ENCODE results near the gene ANO9. TPM values are rescaled to one million over a fixed set of nuclear protein-coding genes. Genes with fewer than 3 reads are reported as not detected.

Gene ANO9
- total and polyA plus RNA-seq, 8 donors, result 5.7 to 208 (median 31.6) TPM

DNA sequence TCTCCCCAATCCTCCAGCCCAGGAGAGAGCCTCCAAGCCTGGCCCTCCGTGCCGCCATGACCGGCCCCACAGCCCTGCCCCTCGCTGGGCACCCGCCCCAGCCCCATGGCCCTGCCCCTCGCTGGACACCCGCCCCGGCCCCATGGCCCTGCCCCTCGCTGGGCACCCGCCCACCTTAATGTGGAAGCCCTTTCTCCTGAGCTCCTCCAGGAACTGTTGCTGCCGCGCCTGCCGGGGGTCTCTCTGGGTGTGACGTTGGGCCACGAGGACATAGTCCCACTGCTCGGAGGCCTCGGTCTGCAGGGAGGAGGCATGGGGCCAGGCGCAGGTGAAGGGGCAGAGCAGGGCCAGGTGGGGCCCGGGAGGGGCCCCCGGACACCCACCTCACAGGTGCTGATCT is 8.2 kb downstream of the ANO9 start:
- WGBS, 5 donors, result 82 to 93% (median 89%) methylated on average over 19 to 20 of the region's 20 CpGs
- Histone ChIP-seq H3K36me3 (peaks cover 0 to 3% (median under 1%) of the 10 kb centered on the region in 4 donors), H3K4me1 (no peaks in the 10 kb centered on the region), H3K27me3 (peaks cover 0 to 32% (median 0%) of the 10 kb centered on the region in 3 donors), H3K9me3 (no peaks in the 10 kb centered on the region), H3K4me3 (no peak overlapping the region), H3K27ac (no peak overlapping the region)
- no peak for DNase-seq
- intact Hi-C loops (cut with DNase I; ENCODE audit: low total_unique reads), result no loop called here
- TF ChIP-seq EP300 (IDR thresholded peaks at IDR 0.05) (no peak), POLR2AphosphoS5 (IDR thresholded peaks at IDR 0.05) (no peak), POLR2A (IDR thresholded peaks at IDR 0.05) (no peak)
- TF ChIP-seq, protein P1, sequence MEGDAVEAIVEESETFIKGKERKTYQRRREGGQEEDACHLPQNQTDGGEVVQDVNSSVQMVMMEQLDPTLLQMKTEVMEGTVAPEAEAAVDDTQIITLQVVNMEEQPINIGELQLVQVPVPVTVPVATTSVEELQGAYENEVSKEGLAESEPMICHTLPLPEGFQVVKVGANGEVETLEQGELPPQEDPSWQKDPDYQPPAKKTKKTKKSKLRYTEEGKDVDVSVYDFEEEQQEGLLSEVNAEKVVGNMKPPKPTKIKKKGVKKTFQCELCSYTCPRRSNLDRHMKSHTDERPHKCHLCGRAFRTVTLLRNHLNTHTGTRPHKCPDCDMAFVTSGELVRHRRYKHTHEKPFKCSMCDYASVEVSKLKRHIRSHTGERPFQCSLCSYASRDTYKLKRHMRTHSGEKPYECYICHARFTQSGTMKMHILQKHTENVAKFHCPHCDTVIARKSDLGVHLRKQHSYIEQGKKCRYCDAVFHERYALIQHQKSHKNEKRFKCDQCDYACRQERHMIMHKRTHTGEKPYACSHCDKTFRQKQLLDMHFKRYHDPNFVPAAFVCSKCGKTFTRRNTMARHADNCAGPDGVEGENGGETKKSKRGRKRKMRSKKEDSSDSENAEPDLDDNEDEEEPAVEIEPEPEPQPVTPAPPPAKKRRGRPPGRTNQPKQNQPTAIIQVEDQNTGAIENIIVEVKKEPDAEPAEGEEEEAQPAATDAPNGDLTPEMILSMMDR (IDR thresholded peaks at IDR 0.05), result no peak

DNA sequence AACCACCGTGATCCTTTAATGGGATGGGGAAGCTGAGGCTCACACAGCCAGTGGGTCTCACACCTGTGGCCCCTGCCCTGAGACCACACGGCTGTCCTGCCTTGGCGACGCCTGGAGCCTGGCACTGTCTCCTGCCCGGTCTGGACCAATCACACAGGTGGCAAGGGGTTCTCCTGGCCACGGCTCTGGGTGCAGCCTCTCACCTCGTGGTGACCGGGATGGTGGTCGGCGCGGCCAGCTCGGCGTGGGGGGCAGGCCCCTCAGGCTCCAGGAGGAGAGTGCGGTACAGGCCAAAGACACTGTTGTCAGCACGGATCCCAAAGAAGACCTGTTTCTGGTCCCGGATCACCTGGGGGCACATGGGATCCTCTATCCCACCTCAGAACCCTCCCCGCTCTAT is 8.7 kb downstream of the ANO9 start:
- Histone ChIP-seq H3K27ac (no peak overlapping the region), H3K4me1 (no peaks in the 10 kb centered on the region), H3K27me3 (peaks cover 0 to 28% (median 0%) of the 10 kb centered on the region in 3 donors), H3K9me3 (no peaks in the 10 kb centered on the region), H3K36me3 (peaks cover 0 to 8% (median 3%) of the 10 kb centered on the region in 4 donors), H3K4me3 (no peak overlapping the region)
- no peak for DNase-seq
- TF ChIP-seq, protein P1 (IDR thresholded peaks at IDR 0.05), result no peak
- TF ChIP-seq POLR2AphosphoS5 (IDR thresholded peaks at IDR 0.05) (no peak), POLR2A (IDR thresholded peaks at IDR 0.05) (no peak), EP300 (IDR thresholded peaks at IDR 0.05) (no peak)
- intact Hi-C loops (cut with DNase I; ENCODE audit: low total_unique reads), result no loop called here
- WGBS, 5 donors, result 88 to 97% (median 93%) methylated on average over 12 to 17 of the region's 17 CpGs

DNA sequence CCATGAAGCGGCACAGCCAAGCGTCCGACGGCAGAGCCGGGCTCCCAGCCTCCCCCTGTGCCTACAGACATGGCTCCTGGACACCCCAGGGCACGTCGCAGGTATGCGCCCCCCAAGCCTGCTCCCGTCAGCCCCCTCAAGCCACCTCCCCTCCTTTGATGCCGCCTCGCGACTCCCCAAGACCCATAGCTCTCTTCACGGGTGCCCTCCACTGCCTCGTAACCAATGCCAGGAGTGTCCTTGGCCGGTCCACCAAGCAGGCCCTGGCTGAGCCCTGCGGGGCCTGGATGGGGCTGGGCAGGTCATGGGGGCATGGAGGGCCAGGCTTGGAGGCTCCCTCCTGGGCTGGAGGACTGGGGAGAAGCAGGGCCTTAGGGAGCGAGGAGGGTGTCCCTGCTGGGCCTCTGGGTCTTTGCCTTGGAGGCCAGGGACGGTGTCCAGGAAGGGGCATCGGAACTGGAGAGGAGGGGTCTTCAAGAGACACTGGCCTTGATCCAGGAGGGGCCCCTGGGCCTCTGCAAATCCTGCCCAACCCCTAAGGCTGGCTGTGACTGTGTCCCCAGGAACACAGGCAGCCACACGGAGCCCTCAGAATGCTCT is 9.2 kb downstream of the ANO9 start:
- Histone ChIP-seq H3K36me3 (peaks cover 0 to 9% (median 3%) of the 10 kb centered on the region in 4 donors), H3K27ac (no peak overlapping the region), H3K4me3 (no peak overlapping the region), H3K27me3 (peaks cover 0 to 23% (median 0%) of the 10 kb centered on the region in 3 donors), H3K4me1 (no peaks in the 10 kb centered on the region), H3K9me3 (no peaks in the 10 kb centered on the region)
- intact Hi-C loops (cut with DNase I; ENCODE audit: low total_unique reads), result no loop called here
- no peak for DNase-seq
- 90 to 94% (median 93%) methylated on average over 17 to 20 of the region's 20 CpGs for WGBS, 5 donors
- TF ChIP-seq, protein P1 (IDR thresholded peaks at IDR 0.05), result no peak
- no peak for TF ChIP-seq EP300 (IDR thresholded peaks at IDR 0.05)
- no peak for TF ChIP-seq POLR2A (IDR thresholded peaks at IDR 0.05)
- no peak for TF ChIP-seq POLR2AphosphoS5 (IDR thresholded peaks at IDR 0.05)

DNA sequence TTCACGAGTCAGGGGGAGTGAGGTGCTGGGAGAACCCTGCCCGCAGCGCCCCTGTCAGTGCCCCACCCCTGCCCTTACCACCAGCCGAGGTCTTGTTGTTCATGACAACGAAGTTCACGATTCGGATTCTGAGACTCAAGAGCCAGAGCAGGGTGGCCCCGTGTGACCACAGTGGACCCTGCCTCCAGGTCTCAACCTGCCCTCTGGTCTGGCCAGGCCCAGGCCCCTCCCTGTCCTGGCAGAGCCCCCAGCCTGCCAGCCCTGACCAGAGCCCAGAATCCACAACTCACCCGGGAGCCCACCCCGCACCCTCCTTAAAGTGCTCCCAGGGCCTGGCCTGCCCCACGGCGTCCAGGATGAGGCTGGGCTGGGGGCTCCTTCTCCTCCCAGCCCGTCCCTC is 9.9 kb downstream of the ANO9 start:
- TF ChIP-seq POLR2AphosphoS5 (IDR thresholded peaks at IDR 0.05), result no peak
- TF ChIP-seq, protein P1 (IDR thresholded peaks at IDR 0.05), result no peak
- TF ChIP-seq POLR2A (IDR thresholded peaks at IDR 0.05), result no peak
- no peak for TF ChIP-seq EP300 (IDR thresholded peaks at IDR 0.05)
- 83 to 91% (median 89%) methylated on average over 11 to 13 of the region's 13 CpGs for WGBS, 5 donors
- Histone ChIP-seq H3K4me1 (no peaks in the 10 kb centered on the region), H3K36me3 (peaks cover 0 to 9% (median 3%) of the 10 kb centered on the region in 4 donors), H3K9me3 (no peaks in the 10 kb centered on the region), H3K4me3 (no peak overlapping the region), H3K27me3 (peaks cover 0 to 17% (median 0%) of the 10 kb centered on the region in 3 donors), H3K27ac (no peak overlapping the region)
- intact Hi-C loops (cut with DNase I; ENCODE audit: low total_unique reads), result no loop called here
- DNase-seq, result no peak

All from stomach (tissue), 9 donors.